Activated CD4-positive, alpha-beta T cell treated with anti-CD3 and anti-CD28 coated beads, Interleukin-2, amount 50 U/mL, for 4 hours (primary cell): Measurements from ENCODE around the gene TTC29.
"Not testable (repeated sequence)": the region's sequence is repeated elsewhere in the genome, so short reads cannot be mapped to it uniquely, and the experiment has no call there.

Experiments
- DNase-seq, 2 experiments: peaks; one replicate each; pipeline ENCODE4 v3.0.0-alpha.2; 2020

TTC29 gene

DNA sequence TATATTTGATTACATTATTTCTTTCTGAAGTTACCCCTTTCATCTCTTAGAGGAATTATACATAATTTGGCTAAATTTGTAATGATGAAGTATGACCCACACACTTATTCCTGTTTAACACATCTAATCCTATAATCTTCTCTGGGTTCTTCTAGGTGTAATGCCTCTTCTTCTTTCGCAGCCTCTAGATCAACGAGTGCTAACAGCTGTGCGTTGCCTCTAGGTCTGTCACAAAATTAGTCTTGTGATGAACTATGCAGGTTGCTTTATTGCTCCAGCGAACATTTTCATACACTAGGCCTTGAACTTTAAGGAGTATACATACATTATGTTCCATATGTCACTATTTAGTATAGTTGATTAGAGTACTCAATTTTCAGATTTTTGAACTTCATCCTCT is 89.9 kb downstream of the TTC29 start:
- no peak for DNase-seq

DNA sequence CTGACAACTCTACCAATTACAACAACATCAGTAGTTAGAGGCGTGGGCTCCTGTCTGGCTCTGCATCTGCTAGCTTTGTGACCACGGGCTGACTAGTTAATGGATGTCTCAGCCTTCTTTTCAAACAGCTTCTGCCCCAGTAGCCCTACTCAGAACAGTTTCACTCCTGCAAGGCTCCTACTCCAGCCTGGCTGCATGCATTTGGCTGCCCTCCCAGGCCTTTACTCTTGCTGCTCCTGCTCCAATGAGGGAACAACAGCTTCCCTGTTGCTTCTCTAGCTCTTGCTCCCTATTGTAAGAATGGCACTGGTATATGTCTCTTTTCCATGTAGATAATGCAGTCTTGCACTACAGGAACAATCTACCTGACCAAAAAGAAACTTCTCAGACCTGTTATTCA is 93.3 kb downstream of the TTC29 start:
- no peak for DNase-seq

DNA sequence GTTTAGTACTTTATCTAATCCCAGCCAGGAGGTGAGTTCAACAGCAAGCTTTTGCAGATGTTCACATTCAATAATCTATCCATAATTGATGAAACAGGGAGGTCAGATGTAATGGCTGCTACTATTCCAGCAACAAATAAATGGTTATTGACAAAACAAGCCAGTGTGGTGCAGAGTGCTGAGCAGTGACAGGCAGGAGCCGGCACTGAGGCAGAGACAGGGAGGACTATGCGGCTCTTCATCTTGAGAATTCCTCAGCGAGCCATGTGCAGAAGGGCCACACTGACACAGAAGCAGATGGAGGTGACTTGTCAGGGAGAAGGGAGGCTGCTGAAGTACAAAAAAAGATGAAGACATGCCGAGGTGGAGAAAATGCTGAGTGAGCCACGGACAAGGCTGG is 98.3 kb downstream of the TTC29 start:
- no peak for DNase-seq

DNA sequence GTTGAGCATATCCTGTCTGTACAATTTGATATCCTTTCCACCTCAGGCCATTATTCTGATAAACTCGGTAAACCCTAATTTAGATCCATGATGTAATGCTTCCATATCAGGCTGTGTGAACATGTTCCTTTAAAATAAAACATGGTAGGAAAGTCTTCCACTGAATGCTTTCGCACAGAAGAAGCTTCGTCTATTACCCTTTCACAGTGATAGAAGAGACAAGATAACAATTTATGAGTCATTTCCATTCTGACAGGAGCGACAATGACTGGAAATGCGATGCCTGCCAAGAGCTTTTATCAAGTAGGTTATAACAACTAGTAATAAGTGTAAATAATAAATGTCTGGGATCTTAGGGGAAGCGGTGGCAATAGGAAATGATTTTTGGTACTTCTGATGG is 98.8 kb downstream of the TTC29 start:
- DNase-seq = no peak

DNA sequence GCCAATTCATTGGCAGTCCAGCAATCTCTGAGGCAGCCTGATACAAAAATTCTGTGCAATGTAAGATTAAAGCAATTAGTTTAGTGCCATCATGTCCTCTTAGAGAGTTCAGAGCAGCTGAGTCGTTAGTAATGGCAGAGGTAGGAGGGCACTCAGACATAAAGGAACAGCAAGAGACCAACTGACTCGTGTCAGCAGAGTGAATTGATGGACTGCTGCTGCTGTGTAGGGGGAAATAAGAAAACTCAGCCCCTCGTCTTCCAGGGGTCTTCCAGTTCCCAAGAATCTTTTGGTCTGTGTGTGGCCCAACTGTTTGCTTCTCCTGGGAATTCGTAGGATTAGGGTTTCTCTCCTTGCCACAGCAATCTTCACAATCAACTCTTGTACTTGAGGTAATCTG is 100.9 kb downstream of the TTC29 start:
- DNase-seq = no peak

DNA sequence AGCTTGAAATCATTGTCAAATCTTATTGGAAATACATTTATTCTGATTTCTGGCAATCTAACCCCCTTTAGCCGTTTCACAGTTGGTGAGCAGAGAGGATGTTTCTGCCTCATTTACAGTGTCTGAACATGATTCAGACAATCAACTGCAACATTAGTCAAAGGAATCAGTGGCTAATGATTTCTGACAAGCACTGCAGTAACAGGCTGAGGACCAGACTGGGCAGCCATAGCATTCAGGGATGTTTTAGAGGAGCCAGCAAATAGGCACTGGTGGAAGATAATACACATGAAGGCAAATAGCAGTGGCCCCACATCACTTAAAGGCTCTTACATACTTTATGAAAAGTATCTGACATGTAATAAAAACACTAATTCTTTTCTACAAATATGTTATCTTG is 102.8 kb downstream of the TTC29 start:
- no peak for DNase-seq

DNA sequence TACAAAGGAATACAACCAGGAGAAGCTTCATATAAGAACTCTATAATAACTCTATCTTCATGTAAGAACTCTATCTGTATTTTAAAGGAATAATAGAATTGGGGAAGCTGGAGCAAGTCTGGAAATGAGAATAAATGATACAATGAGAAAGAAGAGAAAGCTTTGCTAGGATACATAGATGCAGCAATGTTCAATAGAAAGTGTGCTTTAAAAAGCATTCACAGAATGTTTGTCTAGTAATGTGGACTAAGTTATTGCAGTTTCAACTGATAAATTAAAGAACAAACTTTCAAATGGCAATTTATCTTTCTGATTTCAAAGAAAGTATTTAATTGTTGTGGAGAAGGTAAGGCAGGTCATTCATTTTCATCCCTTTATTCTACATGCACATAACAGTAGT is 104.9 kb downstream of the TTC29 start:
- DNase-seq = no peak

DNA sequence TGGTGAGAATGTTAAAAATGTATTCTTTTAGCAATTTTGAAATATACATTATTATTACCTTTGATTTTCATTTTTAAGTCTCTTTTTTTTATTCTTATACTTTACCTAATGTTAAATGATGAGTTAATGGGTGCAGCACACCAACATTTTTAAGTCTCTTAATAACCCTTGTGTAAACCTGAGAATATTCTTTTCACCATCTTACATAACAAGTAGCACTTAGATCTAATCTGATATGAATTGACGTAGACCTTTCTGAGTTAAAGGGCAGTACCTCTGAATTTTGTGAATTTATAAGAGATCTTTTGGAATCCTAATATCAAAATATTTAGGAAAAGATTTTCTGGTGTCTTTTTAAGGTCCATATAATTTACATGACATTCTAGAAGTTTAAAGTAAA is 110.6 kb downstream of the TTC29 start:
- DNase-seq = no peak

DNA sequence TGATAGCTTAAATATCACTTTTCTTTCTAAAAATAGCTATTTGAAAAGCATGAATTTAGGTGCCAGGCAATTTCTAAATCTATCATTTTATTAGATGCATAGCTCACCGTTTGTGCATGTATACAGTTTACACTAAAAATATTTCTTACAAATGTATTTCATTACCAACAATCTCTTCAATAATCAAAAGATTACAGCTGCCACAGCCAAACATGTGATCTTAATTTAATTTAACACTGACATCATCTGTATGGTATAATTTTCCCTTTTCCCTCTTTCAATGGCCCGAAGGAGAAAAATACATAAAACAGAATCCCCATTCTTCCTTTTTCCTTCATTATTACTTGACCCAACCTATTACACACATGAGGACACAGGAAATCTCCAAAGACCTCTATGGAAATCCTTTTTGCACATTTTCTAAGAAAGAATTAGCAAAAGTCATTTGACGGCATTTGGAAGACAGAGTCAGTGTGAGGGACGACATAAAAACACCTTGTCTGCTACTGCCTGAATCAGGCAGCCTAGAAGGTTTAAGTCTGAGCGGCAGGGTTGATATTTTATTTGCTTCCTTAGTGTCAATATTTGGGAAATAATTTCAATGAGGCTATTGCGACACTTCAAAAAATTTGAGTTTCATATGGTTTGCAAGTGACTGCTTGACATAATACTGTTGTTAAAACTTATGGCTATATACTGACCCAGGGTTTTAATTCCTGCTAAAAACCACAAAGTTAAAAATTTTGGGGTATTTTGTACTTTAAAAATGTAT is 111.2 kb downstream of the TTC29 start:
- DNase-seq = no peak

DNA sequence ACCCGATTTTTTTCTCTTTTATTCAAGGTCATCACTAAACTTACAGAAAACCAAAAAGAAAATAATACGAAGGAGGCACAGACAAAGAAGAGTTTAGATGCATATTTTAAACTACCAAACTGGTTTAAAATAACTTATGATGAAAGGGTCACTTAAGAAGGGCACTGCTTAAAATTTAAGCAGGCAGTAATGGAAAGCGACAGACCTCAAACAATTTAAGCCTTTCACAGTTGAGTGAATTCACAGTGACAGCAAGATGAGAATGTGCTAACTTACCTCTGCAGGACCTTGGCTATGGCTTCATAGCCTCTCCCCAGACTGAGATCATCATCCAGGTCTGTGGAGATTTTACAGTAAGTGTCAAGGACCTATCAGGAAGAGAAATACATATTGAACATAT is 112.1 kb downstream of the TTC29 start:
- DNase-seq = no peak

DNA sequence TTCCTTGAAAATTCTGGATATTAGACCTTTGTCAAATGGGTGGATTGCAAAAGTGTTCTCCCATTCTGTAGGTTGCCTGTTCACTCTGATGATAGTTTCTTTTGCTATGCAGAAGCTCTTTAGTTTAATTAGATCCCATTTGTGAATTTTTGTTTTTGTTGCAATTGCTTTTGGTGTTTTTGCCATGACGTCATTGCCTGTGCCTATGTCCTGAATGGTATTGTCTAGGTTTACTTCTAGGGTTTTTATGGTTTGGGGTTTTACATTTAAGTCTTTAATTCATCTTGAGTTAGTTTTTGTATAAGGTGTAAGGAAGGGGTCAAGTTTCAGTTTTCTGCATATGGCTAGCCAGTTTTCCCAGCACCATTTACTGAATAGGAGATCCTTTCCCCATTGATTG is 122.7 kb downstream of the TTC29 start:
- not testable (repeated sequence) for DNase-seq

DNA sequence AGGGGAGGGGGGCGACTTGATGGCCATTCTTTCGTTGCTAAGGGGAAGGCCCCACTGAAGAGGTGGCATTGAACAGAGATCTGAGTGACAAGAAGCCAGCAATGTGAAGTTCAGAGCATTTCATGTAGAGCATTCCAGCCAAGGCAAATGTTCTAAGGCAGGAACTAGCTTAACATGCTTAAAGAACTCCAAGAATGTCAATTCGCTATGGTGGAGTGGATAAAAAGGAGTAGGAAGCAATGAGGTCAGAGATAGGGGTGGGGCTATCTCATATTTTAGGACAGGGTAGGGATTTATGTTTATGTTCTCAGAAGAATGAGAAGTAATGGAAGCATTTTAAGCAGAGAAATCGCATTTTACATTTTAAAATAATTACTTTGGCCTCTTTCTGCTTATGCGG is 130.9 kb downstream of the TTC29 start:
- DNase-seq = no peak

DNA sequence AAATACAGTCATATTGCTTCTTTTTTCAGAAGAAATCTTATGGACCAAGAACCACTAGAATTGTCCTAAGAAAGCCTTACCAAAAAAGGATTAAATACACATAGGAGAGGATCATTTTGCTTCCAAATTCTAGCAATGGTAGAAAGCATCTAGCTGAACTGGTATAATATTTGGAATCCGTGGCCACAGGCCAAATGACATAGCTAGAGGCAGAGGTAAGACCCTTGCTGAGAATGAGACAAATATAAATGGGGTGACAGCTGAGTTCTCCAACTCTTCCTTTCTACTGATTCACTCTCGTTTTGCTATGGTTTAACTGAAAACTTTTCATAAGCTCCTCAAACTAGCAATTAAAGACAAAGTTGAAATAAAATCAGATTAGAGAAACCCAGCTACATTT is 150.0 kb downstream of the TTC29 start:
- no peak for DNase-seq

DNA sequence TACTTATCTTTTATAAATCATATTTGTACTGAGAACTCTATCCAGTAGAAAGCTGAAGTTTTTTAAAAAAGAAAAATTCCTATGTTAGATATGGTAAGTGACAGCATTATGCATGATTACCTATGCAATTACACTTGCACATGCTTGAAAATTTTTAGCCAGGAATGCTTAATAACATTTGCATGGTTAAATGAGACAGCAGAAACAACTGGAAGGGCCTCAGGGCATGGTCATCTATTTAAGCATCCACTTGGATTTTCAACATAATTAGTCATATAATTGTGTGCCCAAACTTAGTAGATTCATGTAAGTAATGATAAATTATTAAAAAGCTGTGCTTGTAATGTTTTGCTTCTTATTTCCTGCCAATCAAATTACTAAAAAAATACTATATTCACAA is 151.9 kb downstream of the TTC29 start:
- DNase-seq = no peak

DNA sequence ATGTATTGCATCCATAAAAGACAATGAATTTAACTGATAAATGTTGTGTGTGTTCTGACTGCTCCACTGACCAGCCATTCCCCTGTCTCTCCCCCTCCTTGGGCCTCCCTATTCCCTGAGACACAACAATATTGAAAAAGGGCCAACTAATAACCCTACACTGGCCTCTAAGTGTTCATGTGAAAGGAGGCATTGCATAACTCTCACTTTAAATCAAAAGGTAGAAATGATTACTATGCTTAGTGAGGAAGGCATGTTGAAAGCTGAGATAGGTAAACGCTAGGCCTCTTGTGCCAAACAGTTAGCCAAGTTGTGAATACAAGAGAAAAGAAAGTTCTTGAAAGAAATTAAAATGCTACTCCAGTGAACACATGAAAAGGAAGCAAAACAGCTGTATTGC is 154.2 kb downstream of the TTC29 start:
- no peak for DNase-seq

DNA sequence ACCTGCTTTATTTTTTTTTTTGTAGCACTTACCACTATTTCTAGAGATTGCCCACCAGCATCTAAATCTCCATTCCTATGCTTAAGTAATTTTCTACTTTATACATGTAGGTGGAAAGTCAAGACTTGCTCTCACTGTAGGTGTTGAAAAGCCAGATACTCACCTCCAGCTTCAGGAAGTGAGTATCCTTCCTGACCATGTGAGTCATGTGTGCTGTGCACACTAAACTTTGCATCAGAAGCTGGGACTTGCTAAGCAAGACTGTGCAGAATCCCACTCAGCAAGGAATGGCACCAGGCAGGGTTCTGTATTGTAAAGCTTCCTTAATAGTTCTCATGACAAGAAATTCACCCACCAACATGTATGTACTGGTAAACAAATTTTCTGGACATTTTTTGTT is 155.1 kb downstream of the TTC29 start:
- no peak for DNase-seq

DNA sequence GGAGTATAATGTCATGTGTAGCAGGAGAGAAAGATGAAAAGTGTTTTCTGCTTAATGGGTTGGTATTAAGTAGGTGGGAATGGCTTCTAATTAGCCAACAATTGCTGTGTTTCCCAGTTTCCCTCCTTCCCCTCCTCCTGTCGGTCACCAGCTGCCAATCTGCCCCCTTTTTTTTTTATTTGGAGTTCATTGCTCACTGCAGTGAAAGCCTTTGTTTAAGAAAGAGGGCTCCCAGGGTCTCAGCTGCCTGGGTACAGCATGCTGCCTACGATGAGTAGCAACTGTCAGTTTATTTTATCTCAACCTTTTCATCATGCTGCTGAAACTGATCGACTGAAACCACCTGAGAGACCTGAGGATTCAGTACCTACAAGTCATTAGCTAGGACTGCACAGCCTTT is 157.9 kb downstream of the TTC29 start:
- no peak for DNase-seq

DNA sequence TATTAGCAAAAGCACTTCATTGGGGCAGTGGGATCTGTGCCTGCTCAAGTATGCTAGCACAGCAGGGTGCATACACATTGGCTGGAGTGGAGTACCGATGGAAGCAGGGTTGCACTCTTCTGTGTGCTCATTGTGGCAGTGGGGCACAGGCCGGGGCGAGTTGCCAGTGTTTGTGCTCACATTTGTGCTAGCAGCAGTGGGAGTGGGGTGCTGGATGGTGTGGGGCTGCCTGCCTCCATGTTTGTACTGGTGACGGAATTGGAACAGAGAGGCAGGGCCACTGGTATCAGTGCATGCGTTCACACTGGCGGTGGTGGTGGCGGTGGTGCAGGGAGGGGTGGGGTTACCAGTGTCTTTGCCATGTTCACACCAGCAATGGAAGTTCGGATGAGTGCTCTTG is 169.0 kb downstream of the TTC29 start:
- DNase-seq = no peak

DNA sequence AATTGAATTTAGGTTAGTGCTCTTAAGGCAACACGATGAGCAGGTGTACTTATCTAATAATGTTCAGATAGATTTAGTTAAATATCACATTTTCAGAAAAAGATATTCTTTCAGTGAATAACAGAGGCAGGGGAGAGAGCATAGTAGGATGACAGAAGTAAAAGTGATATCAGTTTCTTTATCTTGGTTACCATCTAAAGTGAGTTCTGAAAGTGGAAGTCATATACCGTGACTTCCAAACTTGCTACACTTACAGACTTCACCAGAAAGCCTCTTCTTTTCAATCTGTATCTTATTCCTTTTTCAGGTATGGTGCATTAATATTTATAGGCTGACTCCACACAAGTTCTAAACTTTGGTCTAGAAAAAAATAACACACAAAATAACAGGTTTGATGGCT is 182.1 kb downstream of the TTC29 start:
- no peak for DNase-seq

DNA sequence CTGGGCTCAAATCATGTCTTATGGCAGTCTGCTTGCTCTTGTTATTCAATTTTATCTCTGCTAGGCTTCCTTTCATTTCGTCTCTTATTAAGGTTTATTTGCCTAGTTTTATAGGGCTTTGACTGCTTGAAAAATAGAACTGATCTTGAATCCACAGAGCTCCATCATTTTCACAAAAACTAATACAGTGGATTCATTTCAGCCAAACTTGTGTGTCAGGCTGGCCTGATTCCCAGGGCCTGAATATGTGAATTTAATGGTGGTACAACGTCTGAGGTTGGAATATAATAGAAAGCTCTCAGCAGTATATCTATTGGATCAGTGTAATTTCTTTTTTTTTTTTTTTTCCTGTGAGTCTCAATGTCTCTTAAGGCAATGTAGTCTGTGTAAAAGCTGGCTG is 183.6 kb downstream of the TTC29 start:
- no peak for DNase-seq

DNA sequence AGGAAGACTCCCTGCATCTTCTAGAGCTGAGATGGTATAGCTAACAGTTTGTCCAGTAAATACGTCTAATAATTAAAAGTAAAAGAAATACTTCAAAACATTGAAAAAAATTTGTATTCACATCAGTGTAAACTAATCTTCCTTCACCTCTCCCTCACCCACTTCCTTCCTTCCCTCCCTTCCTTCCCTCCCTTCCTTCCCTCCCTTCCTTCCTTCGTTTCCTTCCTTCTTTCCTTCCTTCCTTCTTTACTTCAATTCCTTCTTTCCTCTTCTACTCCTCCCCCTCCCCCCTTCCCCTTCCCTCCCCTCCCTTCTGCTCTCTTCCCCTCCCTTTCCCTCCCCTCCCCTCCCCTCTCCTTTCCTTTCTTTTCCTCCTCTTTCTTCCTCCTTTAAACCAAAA is 203.2 kb downstream of the TTC29 start:
- DNase-seq = no peak

DNA sequence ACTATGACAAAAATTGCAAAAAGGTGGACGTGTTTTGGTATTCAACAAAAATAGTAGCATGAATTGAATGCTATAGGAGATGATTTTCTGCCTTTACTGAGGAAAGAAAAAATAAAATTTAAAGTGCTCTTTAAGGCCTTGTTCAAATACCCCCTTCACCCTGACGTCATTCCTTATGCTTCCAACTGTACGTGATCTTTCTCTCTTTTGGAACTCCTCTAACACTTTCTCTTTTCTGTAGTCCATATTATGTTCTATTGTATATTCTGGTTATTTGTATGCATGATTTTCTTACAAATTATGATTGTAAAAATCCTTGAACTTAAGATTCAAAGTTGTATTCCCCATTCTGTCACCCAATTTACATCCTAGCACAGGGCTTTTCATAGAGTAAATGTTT is 206.5 kb downstream of the TTC29 start:
- no peak for DNase-seq

DNA sequence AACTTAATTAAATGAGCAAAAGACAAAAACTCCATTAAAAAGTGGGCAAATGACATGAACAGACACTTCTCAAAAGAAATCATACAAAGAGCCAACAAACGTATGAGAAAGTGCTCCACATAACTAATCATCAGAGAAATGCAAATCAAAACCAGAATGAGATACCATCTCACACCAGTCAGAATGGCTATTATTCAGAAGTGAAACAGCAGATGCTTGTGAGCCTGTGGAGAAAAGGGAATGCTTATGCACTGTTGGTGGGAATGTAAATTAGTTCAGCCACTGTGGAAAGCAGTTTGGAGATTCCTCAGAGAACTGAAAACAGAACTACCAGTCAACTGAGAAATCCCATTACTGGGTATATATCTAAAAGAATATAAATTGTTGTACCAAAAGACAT is 222.1 kb downstream of the TTC29 start:
- DNase-seq = not testable (repeated sequence)

DNA sequence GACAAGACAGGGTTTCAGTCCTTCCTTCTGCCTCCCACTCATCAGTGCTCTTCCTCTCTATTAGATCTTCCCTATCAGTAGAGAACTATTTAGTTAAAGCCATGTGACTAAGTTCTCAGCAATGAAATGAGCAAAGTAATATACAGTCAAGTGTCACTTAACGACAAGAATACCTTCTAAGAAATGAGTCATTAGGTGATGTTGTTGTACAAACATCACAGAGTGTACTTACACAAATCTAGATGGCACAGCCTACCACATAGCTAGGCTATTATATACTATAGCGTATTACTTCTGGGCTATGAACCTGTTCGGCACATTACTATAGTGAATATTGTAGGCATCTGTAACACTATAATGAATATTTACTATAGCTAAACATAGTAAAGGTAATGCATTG is 235.7 kb downstream of the TTC29 start:
- no peak for DNase-seq

DNA sequence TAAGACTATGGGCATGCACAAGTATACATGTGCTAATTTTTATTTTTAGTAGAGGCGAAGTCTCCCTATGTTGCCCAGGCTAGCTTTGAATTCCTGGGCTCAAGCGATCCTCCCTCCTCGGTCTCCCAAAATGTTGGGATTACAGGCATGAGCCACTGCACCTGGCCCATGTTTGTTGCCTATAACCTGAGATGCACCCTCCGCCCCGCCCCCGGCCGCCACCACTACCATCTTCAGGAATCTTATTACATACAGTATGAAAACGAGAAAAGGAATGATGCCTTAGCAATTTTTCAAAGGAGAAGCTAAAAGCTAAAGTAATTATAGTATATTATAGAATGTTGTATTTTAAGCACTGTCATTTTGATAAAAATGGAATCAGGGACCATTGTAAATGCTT is 245.8 kb downstream of the TTC29 start:
- no peak for DNase-seq
